Measurements from ENCODE around the gene BTRC.
A peak's percentile ranks its signal among the peaks of the same experiment; 100 is the strongest.

Gene BTRC

DNA sequence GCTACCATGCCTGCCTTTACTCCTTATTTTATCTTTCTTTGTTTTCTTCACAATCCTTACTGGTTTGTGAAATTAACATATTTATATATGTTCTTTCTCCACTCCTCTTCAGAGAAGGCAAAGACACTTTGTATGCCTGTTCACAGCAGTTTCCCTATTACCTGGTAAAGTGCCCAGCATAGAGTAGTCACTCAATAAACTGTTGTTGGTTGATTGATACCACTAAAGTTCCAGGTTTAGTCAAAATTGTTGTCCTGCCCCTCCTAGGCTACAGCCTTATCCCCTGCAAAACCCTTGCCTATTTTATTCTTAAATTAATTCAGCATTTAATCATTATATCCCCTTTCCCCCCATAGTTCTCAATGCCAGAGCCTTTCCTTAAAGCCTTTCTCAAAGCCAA, 158.0 kb downstream of the BTRC start:
- Histone ChIP-seq H3K9me3 (ENCODE audit: insufficient read depth, low read depth, low read length) (0 out of 2 replicates have a peak, but pooled peaks cover 2% of the 10 kb centered on the region), H3K27me3 (ENCODE audit: insufficient read depth, low read length) (no peaks in the 10 kb centered on the region), H3K36me3 (ENCODE audit: insufficient read depth, low read length) (no peaks in the 10 kb centered on the region), H3K27ac (ENCODE audit: low read depth, low read length) (no peak overlapping the region), H3K4me3 (ENCODE audit: low read length) (no peak overlapping the region), H3K9ac (ENCODE audit: low read depth, low read length) (no peak overlapping the region), H3K4me1 (ENCODE audit: insufficient read depth, low read length) (no peaks in the 10 kb centered on the region)

DNA sequence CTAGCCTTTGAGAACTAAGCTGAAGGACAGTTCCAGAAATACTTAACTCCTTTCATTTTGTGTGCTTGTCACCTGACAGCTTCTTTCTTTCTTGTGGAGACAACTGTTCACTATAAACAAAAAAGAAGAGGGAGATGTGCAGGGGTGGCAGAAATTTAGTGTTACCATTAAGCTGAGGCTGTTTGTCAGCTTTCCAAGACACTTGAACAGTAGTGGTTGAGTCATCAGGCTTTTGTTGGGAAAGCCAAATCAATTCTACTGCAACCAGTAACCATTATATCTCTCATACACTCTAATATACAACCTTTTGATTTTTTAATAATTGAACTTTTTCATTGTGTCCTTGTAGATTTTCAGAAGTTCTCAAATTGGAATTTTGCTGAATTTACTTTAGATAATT, 158.8 kb downstream of the BTRC start:
- 0 out of 2 replicates have a peak, but pooled peaks cover 2% of the 10 kb centered on the region for H3K9me3 ChIP-seq (ENCODE audit: insufficient read depth, low read depth, low read length)
- no peak overlapping the region for H3K27ac ChIP-seq (ENCODE audit: low read depth, low read length)
- H3K9ac ChIP-seq (ENCODE audit: low read depth, low read length): no peak overlapping the region
- no peaks in the 10 kb centered on the region for H3K36me3 ChIP-seq (ENCODE audit: insufficient read depth, low read length)
- no peaks in the 10 kb centered on the region for H3K27me3 ChIP-seq (ENCODE audit: insufficient read depth, low read length)
- H3K4me1 ChIP-seq (ENCODE audit: insufficient read depth, low read length): no peaks in the 10 kb centered on the region
- H3K4me3 ChIP-seq (ENCODE audit: low read length): no peak overlapping the region

DNA sequence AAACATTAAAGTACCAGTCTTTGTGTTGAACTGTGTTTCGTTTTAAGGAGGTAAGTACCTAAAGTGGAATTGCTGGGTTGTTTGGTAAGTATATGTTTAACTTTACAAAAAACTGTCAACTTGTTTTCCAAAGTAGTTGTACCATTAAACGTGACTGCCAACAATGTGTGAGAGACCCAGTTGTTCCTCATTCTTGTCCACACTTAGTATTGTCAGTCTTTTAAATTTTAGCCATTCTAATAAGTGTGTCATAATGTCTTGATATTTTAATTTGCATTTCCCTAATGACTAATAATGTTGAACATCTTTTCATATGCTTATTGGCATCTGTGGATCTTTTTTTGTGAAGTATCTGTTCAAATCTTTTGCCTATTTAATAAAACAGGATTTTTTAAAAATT, 159.8 kb downstream of the BTRC start:
- Histone ChIP-seq H3K9me3 (ENCODE audit: insufficient read depth, low read depth, low read length) (0 out of 2 replicates have a peak, but pooled peaks cover 2% of the 10 kb centered on the region), H3K36me3 (ENCODE audit: insufficient read depth, low read length) (no peaks in the 10 kb centered on the region), H3K4me1 (ENCODE audit: insufficient read depth, low read length) (no peaks in the 10 kb centered on the region), H3K27me3 (ENCODE audit: insufficient read depth, low read length) (no peaks in the 10 kb centered on the region), H3K4me3 (ENCODE audit: low read length) (no peak overlapping the region), H3K27ac (ENCODE audit: low read depth, low read length) (no peak overlapping the region), H3K9ac (ENCODE audit: low read depth, low read length) (no peak overlapping the region)
- 91% methylated on average over 2 of the region's 2 CpGs for WGBS

DNA sequence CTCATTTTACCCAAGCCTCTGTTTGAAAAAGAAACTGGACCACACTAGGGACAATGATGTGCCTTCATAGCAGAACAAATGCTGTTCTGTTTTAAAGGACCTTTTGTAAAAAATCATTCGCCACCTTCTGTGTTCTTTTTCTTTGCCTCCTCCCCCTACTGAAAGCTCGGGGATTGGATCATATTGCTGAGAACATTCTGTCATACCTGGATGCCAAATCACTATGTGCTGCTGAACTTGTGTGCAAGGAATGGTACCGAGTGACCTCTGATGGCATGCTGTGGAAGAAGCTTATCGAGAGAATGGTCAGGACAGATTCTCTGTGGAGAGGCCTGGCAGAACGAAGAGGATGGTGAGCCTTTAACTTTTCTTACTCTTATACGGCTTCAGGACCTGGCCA, 171.9 kb downstream of the BTRC start:
- Histone ChIP-seq H3K9ac (ENCODE audit: low read depth, low read length) (no peak overlapping the region), H3K27me3 (ENCODE audit: insufficient read depth, low read length) (no peaks in the 10 kb centered on the region), H3K36me3 (ENCODE audit: insufficient read depth, low read length) (no peaks in the 10 kb centered on the region; the same call in 1 of the 2 replicates), H3K9me3 (ENCODE audit: insufficient read depth, low read depth, low read length) (no peaks in the 10 kb centered on the region), H3K4me3 (ENCODE audit: low read length) (no peak overlapping the region), H3K27ac (ENCODE audit: low read depth, low read length) (no peak overlapping the region), H3K4me1 (ENCODE audit: insufficient read depth, low read length) (peaks cover 26% of the 10 kb centered on the region)
- WGBS: 94% methylated on average over 6 of the region's 6 CpGs

DNA sequence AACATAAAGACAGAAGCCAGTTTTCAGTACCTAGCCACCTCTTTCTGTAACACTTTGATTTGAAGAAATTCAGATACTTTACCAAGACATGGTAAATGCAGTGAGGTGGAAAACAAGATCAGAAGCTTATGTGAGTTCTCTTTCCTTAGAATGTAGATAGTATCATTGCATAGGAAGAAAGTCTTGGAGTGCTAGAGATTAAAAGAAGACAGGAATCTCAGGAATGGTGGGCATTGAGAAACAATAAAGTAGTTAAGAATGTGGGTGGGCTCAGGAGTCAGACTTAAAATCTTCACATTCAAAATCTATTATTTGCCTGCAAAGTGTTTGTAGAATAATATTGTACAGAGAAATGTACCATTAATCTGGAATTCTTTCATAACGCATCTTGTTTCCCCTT, 175.2 kb downstream of the BTRC start:
- peak overlapping the region; percentile 15; the same call in 1 of the 2 replicates for H3K4me3 ChIP-seq (ENCODE audit: low read length)
- H3K9me3 ChIP-seq (ENCODE audit: insufficient read depth, low read depth, low read length): no peaks in the 10 kb centered on the region
- peak overlapping the region; percentile 69; the same call in 1 of the 2 replicates for H3K27ac ChIP-seq (ENCODE audit: low read depth, low read length)
- peaks cover 26% of the 10 kb centered on the region for H3K4me1 ChIP-seq (ENCODE audit: insufficient read depth, low read length)
- H3K9ac ChIP-seq (ENCODE audit: low read depth, low read length): no peak overlapping the region
- WGBS: no CpG with 5 or more reads among the region's 1 CpG
- H3K36me3 ChIP-seq (ENCODE audit: insufficient read depth, low read length): no peaks in the 10 kb centered on the region
- H3K27me3 ChIP-seq (ENCODE audit: insufficient read depth, low read length): no peaks in the 10 kb centered on the region

DNA sequence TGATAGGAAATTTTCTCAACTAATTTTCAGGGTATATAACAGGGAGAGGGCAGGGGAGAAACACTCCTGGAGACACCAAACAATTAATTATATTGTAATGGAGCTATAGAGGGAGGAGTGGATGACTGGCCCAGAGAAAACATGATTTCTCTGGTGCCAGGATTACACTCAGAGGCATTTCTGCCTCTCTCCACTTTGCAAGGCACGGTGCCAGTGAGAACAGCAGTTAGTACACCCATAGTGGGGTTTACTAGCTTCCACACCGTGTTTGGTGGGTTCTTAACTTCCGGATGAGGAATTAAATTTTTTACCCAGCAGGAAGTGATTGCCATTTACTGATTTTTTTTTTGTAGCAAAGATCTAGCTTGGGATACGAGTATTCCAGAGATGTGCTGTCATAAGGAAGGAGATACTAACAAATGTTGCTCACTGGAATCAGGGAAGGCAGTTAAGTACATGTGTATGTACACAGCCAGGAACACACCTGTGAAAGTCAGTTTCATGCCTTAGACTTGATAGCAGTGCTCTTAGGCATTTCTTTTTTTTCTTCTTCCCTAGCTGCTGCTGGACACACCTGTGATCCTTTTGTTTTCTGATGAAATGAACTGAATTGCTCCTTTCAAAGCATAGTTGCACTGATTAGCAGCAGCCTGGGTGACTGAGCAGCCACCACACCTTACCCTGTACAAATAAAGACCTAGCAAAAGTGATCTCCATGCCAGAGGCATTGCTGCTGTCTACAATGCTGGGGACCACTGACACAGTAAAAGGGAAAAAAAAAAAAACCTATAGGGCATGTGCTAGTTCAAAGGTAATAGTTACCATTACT, 176.0 kb downstream of the BTRC start:
- H3K9ac ChIP-seq (ENCODE audit: low read depth, low read length): no peak overlapping the region
- 88% methylated on average over 4 of the region's 4 CpGs for WGBS
- no peaks in the 10 kb centered on the region for H3K9me3 ChIP-seq (ENCODE audit: insufficient read depth, low read depth, low read length)
- peak overlapping the region; percentile 69 for H3K27ac ChIP-seq (ENCODE audit: low read depth, low read length)
- no peak overlapping the region; the same call in 1 of the 2 replicates for H3K4me3 ChIP-seq (ENCODE audit: low read length)
- H3K27me3 ChIP-seq (ENCODE audit: insufficient read depth, low read length): no peaks in the 10 kb centered on the region
- no peaks in the 10 kb centered on the region for H3K36me3 ChIP-seq (ENCODE audit: insufficient read depth, low read length)
- peaks cover 26% of the 10 kb centered on the region for H3K4me1 ChIP-seq (ENCODE audit: insufficient read depth, low read length)

DNA sequence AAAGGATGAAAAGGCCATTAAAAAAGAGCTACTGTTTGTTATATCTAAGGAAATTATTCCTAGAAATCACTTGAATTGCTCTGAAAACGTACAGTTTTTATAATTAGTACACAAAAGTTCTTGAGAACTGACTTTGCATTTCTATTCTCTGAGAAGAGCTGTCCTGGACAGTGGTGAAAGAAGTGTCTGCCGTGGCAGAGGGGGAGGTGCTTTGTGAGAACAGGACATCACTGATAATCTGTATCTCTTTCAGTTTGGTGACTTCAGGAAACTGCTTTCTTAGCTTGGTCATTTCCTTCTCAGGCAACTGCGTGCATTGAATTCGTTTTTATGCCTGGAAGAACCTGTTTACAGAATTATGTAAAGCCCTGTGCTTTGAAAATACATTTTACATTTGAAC, 182.0 kb downstream of the BTRC start:
- H3K9ac ChIP-seq (ENCODE audit: low read depth, low read length): no peak overlapping the region
- no peaks in the 10 kb centered on the region for H3K4me1 ChIP-seq (ENCODE audit: insufficient read depth, low read length)
- H3K27me3 ChIP-seq (ENCODE audit: insufficient read depth, low read length): no peaks in the 10 kb centered on the region
- WGBS: 85% methylated on average over 3 of the region's 4 CpGs
- no peak overlapping the region for H3K27ac ChIP-seq (ENCODE audit: low read depth, low read length)
- peaks cover 5% of the 10 kb centered on the region for H3K36me3 ChIP-seq (ENCODE audit: insufficient read depth, low read length)
- H3K4me3 ChIP-seq (ENCODE audit: low read length): no peak overlapping the region
- no peaks in the 10 kb centered on the region for H3K9me3 ChIP-seq (ENCODE audit: insufficient read depth, low read depth, low read length)

DNA sequence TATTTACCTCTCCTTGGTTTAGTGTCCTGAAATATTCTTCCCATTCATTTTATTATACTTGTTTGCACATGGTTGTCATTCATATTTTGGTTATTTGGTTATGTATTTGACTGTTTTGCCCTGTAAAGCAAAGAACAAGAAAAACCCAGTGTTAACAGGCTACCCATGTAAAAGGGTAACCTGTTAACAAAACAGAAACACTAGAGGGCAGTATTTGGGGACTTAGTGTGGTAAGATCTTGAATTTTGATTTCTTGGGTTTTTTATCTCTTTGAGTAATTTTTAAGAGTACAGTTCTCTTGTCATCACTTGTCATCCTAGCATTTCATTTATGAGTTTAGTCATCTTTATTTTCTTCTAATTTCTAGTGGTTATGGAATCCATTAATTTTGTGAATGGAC, 182.8 kb downstream of the BTRC start:
- Histone ChIP-seq H3K9me3 (ENCODE audit: insufficient read depth, low read depth, low read length) (no peaks in the 10 kb centered on the region), H3K9ac (ENCODE audit: low read depth, low read length) (no peak overlapping the region), H3K27me3 (ENCODE audit: insufficient read depth, low read length) (no peaks in the 10 kb centered on the region), H3K4me3 (ENCODE audit: low read length) (no peak overlapping the region), H3K36me3 (ENCODE audit: insufficient read depth, low read length) (peaks cover 5% of the 10 kb centered on the region), H3K27ac (ENCODE audit: low read depth, low read length) (no peak overlapping the region), H3K4me1 (ENCODE audit: insufficient read depth, low read length) (no peaks in the 10 kb centered on the region)

DNA sequence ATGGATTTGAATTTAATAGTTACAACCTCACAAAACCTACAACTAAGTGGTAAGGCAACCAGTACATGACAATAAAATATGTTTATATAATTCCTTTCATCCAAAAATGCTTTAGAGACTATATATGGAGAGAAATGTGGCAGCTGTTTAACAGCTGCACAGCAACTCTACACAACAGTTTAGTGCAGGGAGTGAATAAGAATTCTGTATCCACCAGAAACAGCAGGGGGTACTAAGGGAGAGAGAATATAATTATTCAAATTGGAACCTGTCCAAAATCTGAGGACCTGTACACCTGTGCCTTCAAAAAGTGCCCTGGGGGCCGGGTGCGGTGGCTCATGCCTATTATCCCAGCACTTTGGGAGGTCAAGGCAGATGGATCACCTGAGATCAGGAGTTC, 184.5 kb downstream of the BTRC start:
- H3K36me3 ChIP-seq (ENCODE audit: insufficient read depth, low read length): peaks cover 5% of the 10 kb centered on the region
- no peaks in the 10 kb centered on the region for H3K9me3 ChIP-seq (ENCODE audit: insufficient read depth, low read depth, low read length)
- no peaks in the 10 kb centered on the region for H3K4me1 ChIP-seq (ENCODE audit: insufficient read depth, low read length)
- no peaks in the 10 kb centered on the region for H3K27me3 ChIP-seq (ENCODE audit: insufficient read depth, low read length)
- H3K27ac ChIP-seq (ENCODE audit: low read depth, low read length): no peak overlapping the region
- 95% methylated on average over 2 of the region's 2 CpGs for WGBS
- no peak overlapping the region for H3K4me3 ChIP-seq (ENCODE audit: low read length)
- H3K9ac ChIP-seq (ENCODE audit: low read depth, low read length): no peak overlapping the region

DNA sequence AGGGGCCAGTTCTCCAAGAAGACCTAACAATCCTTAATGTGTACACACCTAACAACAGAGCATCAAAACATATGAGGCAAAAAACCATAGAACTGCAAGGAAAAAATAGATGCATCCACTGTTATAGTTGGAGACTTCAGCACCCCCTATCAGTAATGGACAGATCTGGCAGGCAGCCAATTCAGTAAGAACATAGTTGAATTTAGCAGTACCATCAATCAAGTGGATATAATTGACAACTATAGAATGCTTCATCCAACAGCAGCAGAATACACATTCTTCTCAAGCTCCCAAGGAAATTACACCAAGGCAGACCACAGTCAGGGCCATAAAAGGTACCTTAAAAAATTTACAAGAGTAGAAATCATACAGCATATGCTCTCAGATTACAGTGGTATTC, 191.9 kb downstream of the BTRC start:
- no peaks in the 10 kb centered on the region for H3K9me3 ChIP-seq (ENCODE audit: insufficient read depth, low read depth, low read length)
- H3K9ac ChIP-seq (ENCODE audit: low read depth, low read length): no peak overlapping the region
- H3K36me3 ChIP-seq (ENCODE audit: insufficient read depth, low read length): no peaks in the 10 kb centered on the region
- no peak overlapping the region for H3K27ac ChIP-seq (ENCODE audit: low read depth, low read length)
- no peaks in the 10 kb centered on the region for H3K4me1 ChIP-seq (ENCODE audit: insufficient read depth, low read length)
- H3K4me3 ChIP-seq (ENCODE audit: low read length): no peak overlapping the region
- no peaks in the 10 kb centered on the region for H3K27me3 ChIP-seq (ENCODE audit: insufficient read depth, low read length)

DNA sequence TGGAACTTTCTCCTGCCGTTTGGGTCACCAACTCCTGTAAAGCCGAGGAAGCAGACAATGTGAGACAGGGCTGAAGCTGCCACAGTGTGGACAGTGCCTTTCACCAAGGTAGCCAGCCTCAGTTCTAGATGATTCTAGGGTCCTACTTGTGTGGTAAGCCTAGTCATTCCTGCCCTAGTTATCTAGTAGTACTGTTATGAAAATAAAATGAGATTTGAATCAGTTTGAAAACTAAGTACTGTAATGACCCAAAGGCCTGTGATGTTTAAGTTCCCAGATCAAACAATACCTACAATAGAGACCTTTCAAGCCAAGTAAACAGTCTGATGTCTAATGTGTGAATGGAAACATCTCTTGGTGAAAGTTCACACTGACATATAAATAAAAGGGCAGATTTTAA, 197.0 kb downstream of the BTRC start:
- Histone ChIP-seq H3K9ac (ENCODE audit: low read depth, low read length) (no peak overlapping the region), H3K4me3 (ENCODE audit: low read length) (no peak overlapping the region), H3K36me3 (ENCODE audit: insufficient read depth, low read length) (no peaks in the 10 kb centered on the region), H3K27ac (ENCODE audit: low read depth, low read length) (no peak overlapping the region), H3K27me3 (ENCODE audit: insufficient read depth, low read length) (no peaks in the 10 kb centered on the region), H3K4me1 (ENCODE audit: insufficient read depth, low read length) (no peaks in the 10 kb centered on the region), H3K9me3 (ENCODE audit: insufficient read depth, low read depth, low read length) (no peaks in the 10 kb centered on the region)
- WGBS: 97% methylated on average over 2 of the region's 2 CpGs

DNA sequence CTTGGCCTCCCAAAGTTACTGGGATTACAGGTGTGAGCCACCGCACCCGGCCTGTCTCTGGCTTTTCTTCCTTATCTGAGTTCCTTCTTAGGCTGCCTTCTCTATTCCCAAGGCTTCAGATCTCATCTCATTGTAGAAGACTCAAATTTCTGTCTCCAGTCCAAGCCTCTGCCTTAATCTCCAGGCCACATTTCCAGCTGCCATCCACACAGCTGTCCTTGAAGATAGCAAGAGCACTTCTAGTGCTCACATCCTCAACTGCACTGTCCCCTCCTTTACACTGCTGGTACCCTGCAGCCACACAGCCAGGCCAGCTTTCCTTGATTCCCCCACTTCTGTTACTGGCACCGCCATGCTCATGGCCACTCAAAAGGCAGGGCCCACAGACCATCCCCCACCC, 198.5 kb downstream of the BTRC start:
- Histone ChIP-seq H3K4me1 (ENCODE audit: insufficient read depth, low read length) (no peaks in the 10 kb centered on the region), H3K9ac (ENCODE audit: low read depth, low read length) (no peak overlapping the region), H3K9me3 (ENCODE audit: insufficient read depth, low read depth, low read length) (no peaks in the 10 kb centered on the region), H3K27me3 (ENCODE audit: insufficient read depth, low read length) (no peaks in the 10 kb centered on the region), H3K27ac (ENCODE audit: low read depth, low read length) (no peak overlapping the region), H3K4me3 (ENCODE audit: low read length) (no peak overlapping the region), H3K36me3 (ENCODE audit: insufficient read depth, low read length) (no peaks in the 10 kb centered on the region)
- 98% methylated on average over 3 of the region's 3 CpGs for whole genome bisulfite sequencing

Measured in HUES64 (cell line).